Stimulated activated CD4-positive, alpha-beta T cell treated with anti-CD3 and anti-CD28 coated beads, Interleukin-1b, Interleukin-23, amount 100 ng/mL, for 48 hours (primary cell): ENCODE results near the gene NUAK1.

ENCODE experiments used
- DNase-seq: peaks from one replicate; pipeline ENCODE4 v3.0.0-alpha.2; 2020

Gene NUAK1

GRCh38 chr12:106128585-106129328, 10.0 kb downstream of the NUAK1 start:
- DNase-seq: no peak

GRCh38 chr12:106127338-106128126, 11.2 kb downstream of the NUAK1 start:
- DNase-seq: no peak

DNA sequence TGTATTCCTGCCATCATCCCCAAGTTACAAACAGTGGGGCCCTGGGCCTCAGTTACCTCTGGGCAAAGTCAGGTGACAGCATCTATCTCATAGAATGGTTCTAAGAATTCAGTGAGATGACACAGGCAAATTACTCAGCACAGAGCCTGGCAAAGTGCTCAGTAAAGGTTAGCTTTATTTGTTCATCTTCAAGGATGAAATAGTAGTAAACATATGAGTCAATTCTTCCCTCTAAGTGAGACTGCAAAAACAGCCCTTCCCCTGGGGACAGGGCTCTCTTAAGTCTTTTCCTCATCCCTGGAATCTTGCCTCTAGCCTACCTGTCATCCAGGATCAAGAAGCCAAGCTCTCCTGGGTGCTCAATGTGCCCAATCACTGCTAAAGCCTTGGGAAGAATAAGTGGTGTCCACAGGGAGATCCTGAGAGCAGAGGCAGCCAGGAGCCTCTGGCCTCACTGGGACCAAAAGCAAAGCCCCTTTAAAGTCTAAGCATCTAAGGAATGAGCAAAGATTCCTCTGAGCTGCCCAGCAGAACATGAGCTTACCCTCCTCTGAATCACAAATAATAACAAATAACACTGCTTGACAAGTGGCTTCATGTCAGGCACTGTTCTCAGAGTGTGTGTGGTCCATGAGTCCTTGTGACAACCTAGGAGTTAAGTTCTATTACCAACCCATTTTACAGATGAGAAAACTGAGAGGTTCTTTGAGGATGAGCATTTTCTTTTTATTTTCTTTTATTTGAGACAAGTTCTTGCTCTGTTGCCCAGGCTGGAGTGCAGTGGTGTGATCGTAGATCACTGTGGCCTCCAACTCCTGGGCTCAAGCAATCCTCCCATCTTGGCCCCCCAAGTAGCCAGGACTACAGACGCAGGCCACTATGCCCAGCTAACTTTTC, 12.1 kb downstream of the NUAK1 start:
- DNase-seq: no peak

- DNase-seq: no peak
These were observed 13.2 kb downstream of the NUAK1 start for GRCh38 chr12:106125351-106126095.

DNA sequence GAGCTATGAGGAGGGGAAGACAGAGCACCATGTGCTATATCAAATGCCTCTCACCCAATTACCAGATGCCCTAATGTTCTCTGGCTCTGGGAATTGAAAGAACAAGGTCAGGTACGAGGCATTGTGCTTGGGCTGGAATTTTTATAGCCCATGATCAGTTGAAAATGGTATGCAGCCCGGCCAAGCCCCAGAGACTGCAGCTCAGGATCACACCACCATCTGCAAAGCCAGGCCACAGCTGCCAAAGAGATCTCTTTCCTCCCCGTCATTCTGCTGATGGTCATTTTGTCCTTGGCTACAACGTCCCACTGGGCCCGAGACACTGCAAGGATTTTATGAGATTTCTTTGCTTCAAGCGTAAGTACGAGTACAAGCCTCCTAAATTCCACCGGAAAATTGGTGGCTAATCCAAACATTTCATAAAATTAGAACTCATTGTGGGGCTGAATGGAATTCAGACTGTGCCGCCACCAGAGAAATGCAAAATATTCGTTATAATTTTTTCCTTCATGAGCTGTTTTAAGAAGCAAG, 15.1 kb downstream of the NUAK1 start:
- DNase-seq: no peak

- no peak for DNase-seq
These were observed 15.6 kb downstream of the NUAK1 start for GRCh38 chr12:106123110-106123509.

- no peak for DNase-seq
These were observed 16.8 kb downstream of the NUAK1 start for GRCh38 chr12:106122004-106122403.

DNA sequence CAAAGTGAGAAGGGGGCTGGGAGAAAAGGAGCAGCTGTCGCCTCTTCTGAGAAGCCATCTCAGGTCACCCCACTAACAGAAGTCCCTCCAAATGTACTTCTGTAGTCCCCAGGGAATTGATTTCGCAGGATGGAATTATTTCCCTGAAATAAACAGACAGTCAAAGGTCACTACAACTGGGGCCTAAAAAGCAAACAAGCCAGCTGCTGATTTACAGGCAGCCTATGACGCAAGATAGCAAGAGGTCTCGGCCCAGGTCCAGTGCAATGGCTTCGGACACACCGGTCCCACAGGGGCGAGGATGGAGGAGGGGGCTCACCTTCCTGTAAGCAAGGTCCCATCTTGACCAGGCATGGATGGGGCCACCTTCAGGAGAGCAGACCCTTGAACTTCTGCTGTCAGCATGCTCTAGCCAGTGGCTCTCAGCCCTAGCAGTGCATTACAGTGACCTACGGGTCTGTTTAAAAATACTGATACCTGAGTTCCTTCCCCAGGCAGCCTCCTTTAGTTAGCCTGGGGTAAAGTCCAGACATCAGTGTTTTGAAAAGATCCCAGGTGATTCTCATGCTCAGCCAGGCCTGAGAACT, 18.1 kb downstream of the NUAK1 start:
- no peak for DNase-seq

DNA sequence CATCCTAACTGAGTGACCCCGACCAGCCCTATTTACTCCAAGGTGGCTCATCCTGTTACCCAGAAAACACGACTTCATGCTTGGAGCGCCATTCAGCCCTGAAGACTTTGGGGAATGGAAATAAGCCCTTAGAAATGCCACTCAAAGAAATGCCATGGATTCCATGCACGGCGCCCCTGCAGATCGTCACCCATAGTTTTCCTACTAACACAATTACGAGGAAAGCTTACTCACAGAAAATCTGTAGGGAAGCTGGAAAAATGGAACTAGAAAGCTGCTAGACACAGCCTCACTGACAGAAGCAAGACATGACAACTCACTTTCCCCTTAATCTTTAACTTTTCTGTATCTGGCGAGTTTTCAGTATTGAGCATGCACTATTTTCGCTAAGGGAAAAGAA, 19.5 kb downstream of the NUAK1 start:
- no peak for DNase-seq

DNA sequence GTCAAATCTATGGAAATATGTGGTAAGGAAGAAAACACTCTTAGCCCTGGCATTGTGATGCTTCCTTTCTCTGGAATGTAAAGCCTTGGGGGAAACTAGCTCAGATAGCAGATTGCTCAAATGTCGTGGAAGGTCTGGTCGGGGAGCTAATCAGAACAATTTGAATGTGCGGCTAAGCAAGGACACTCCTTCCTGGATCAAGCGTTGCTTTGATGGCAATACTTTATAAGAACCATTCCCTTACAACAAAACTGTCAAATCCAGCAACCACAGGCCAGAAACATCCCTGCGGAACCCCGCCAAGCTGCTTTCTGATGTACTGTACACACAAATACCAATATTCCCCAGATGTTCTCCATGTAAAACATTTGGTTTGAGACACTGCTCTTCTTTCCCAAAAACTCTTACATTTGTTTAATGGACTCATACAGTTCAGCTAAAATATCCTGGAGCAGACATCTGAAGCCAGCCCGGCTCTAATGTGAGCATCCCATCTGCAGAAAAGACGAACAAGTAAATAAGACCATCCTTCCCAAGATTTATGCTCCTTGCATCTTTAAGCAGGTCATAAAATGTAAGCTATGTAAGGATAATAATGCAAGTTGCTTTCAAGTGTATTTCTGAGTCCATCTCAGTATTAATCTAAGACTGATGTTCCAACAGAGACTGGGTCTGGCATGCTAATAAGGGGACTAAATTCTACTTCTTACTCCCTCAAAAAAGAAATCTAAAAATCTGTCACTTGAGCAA, 20.2 kb downstream of the NUAK1 start:
- no peak for DNase-seq

GRCh38 chr12:106115440-106115839, 23.3 kb downstream of the NUAK1 start:
- DNase-seq: no peak

DNA sequence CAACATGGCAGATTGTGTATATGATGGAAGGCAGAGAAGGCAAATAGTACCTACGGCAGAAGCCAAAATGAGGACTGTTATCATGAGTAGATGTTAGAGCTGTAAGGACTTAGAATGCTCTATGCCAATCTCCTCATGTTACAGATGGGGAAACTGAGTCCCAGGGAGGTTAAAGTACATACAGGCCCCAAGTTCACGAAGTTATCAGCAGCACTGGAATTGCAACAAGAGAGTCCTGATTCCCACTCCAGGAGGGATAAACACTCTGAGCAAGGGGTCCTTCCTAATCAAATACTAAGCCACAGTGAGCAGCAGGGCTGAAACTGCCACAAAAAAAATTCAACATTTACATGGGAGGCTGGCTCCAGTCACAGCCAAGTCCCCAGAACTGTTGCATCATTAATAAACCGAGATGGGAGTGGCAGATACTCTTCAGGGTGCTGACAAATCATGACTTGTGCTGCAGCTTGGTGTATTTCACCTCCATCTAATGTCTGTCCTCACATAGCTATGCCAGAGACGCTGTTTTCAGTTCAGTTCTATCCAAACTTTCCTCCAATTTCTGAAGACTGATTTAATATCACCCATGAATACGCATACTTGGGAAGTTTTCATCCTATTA, 24.2 kb downstream of the NUAK1 start:
- no peak for DNase-seq

GRCh38 chr12:106113824-106114446, 24.8 kb downstream of the NUAK1 start:
- no peak for DNase-seq

- DNase-seq: no peak
These were observed 25.3 kb downstream of the NUAK1 start for GRCh38 chr12:106113446-106113823.

DNA sequence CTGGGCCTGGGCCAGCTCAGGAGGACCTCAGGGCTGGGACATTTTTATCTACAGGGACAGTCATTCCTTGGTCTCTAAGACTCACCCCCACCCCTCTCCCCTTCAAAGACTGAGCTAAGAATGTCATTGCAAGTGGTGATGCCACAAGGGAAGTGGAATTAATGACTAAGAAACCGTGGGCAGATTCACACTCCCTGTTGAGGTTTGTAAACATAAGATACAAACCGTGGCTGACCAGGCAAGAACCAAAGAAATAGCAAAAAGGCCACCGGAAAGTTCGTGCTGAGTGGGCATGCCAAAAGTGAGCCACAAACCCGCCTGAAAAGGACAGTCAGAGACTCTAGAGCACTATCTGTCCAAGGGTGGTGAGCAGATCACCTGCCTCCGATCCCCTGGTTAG, 25.7 kb downstream of the NUAK1 start:
- peak; percentile 3 for DNase-seq

DNA sequence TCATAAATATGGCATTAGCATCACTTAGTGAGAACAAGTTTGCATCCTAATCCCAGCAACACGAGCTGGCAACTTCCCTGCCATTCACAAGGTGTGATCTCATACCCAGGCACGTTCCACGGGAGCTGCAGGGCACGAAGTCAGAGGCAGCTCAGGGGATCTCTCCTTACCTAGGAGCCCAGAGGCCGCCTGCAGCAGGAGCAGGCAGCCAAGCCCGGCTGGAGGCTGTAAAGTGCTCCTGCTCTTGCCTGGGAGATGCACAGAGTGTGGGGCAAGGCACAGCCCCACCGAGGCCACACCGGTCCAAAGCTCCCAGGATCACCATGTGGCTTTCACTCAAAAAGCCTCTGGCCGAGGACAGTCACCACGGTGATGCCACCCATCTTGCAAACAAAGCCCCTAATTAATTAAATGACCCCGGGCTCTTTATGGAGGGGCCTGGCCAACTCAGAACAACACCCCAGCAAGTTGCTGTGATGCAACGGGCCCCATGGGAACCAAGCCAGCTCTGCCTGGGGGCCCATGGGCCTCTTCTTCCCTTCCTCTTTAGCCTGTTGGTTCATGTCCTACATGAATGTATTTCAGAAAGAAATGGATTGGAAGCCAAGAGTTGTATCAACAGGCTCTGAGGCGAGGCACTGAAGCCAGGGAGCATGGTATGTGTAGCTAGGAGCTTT, 26.5 kb downstream of the NUAK1 start:
- DNase-seq: no peak

- DNase-seq: no peak
These were observed 28.0 kb downstream of the NUAK1 start for GRCh38 chr12:106110626-106111300.

DNA sequence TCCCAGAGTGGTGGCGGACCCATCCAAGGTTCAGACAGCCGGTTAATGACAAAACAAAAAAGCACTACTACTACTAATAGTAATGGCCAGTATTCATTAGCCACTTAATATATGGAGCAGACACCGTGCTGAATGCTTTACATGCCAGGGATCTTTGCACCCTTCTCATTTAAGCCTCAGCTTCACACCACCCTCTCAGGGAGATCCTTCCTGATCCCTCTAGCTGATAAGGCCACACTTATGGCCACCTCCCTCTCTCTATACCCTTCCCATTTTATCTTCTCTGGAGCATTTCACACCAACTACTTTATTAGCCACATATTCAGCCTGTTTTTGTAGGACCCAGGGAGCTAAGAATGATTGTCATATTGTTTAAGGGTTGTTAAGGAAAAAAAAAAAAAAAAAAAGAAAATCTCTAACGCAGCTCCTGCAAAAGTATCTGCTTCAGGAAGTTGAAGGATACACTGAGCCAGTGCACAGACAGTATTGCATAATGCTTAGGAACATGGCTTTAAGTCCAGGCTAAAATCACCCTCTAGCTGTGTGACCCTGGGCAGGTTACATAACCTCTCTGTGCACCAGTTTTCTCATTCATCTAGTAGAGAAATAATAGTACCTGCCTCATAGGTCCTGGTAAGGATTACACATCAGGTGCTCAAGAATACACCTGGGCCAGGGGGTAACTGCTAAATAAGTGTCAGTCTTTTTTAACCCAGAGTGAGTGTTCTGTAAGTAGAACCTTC, 29.4 kb downstream of the NUAK1 start:
- no peak for DNase-seq
